Erythroblast (primary cell): ENCODE data around the gene WNK1.

ENCODE experiments used
- GATA1 ChIP-seq: IDR thresholded peaks from 2 replicates; pipeline ENCODE4 v1.6.1; 2011; ENCODE audit warnings: low read depth, mild to moderate bottlenecking, control low read depth, low read length, moderate library complexity
- POLR2A ChIP-seq: IDR thresholded peaks from 2 replicates; pipeline ENCODE4 v1.6.1; 2011; ENCODE audit warnings: mild to moderate bottlenecking, low read length

DNA sequence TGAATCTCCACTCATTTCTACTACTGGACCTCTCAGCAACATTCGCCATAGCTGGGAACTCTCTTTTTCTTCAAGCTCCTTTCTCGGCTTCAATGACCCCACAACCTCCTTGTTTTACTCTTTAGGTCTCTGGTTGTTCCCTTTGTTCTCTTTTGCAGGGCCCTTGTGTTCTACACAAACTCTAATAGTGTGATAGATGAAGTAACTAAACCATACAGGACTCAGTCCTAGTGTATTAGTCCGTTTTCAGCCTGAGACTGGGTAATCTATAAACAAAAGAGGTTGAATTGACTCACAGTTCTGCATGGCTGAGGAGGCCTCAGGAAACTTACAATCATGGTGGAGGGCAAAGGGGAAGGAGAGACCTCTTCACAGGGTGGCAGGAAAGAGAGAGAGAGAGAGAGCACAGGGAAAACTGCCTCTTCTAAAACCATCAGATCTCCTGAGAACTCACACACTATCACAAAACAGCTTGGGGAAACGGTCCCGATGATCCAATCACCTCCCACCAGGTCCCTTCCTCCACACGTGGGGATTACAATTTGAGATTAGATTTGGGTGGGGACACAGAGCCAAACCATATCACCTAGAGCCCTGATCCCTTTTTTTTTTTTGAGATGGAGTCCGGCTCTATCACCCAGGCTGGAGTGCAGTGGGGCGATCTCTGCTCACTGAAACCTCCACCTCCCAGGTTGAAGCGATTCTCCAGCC lies 32.0 kb upstream of the WNK1 start:
- peak; percentile 13 for TF ChIP-seq POLR2A
- no peak for TF ChIP-seq GATA1
